B cell (primary cell): ENCODE measurements around the gene NECTIN1. TPM values are rescaled to one million over a fixed set of nuclear protein-coding genes. Genes with fewer than 3 reads are reported as not detected.

Experiments
- ATAC-seq: fragments of 200-7000 bp; cut with Tn5 transposase; one replicate; pipeline ENCODE4 v1.10.0; 2021; ENCODE audit warnings: low read depth, mild to moderate bottlenecking, moderate number of reproducible peaks, moderate library complexity
- CTCF ChIA-PET: fragments of 350-600 bp; sonication (Branson Sonifier 250); formaldehyde crosslinking; loops from one replicate; lab custom pipeline; 2021; ENCODE audit warnings: antibody characterized with exemption, inconsistent platforms; lab: Charles Lee
- POLR2A ChIA-PET: fragments of 350-600 bp; sonication (Branson Sonifier 250); formaldehyde crosslinking; loops from one replicate; lab custom pipeline; 2021; ENCODE audit warnings: antibody characterized with exemption; lab: Charles Lee
- DNase-seq: peaks from one replicate; pipeline ENCODE4 v3.0.0; 2013
- H2AFZ ChIP-seq: 2 replicates; pipeline ENCODE4 v1.6.1; 2012; ENCODE audit warnings: mild to moderate bottlenecking, low read depth, low read length; ENCODE audit not compliant: insufficient read depth, poor library complexity, severe bottlenecking
- H3K27ac ChIP-seq, 2 donors: 1 replicate in 1 of 2; 2 replicates in 1 of 2; pipeline ENCODE4 v1.5.1; 2012 to 2013; ENCODE audit warnings: low read length in 2 of 2, mild to moderate bottlenecking in 2 of 2, moderate library complexity in 1 of 2
- H3K27me3 ChIP-seq, 4 experiments: fragments of 200-600 bp in 1 of 4; sonication (generic) in 1 of 4; replicated peaks in 1 of 4; 1 replicate in 2 of 4; 2 replicates in 2 of 4; pipeline versions ENCODE4 v1.6.1 to v1.7.0; 2013 to 2016; ENCODE audit warnings: low read length in 3 of 4, mild to moderate bottlenecking in 2 of 4, mixed read lengths in 1 of 4, moderate library complexity in 1 of 4; ENCODE audit not compliant: insufficient read depth in 4 of 4, control insufficient read depth in 3 of 4; ENCODE audit errors: control extremely low read depth in 1 of 4
- H3K36me3 ChIP-seq, 2 experiments: replicated peaks in 1 of 2; 1 replicate in 1 of 2; 2 replicates in 1 of 2; pipeline versions ENCODE4 v1.6.1 to v1.7.1; 2013; ENCODE audit warnings: low read length in 1 of 2; ENCODE audit not compliant: insufficient read depth in 2 of 2, control insufficient read depth in 1 of 2; ENCODE audit errors: control extremely low read depth in 1 of 2, extremely low read depth in 1 of 2
- H3K4me1 ChIP-seq, 2 donors: fragments of 200-600 bp in 1 of 2; sonication (generic) in 1 of 2; 1 replicate in 1 of 2; 2 replicates in 1 of 2; pipeline versions ENCODE4 v1.5.1 to v1.6.1; 2013 to 2017; ENCODE audit warnings: low read length in 2 of 2; ENCODE audit not compliant: control insufficient read depth in 2 of 2, insufficient read depth in 2 of 2
- H3K4me2 ChIP-seq: replicated peaks from 2 replicates; pipeline ENCODE3; 2012; ENCODE audit warnings: mild to moderate bottlenecking, low read depth, low read length; ENCODE audit not compliant: poor library complexity, severe bottlenecking
- H3K4me3 ChIP-seq, 5 experiments: fragments of 200-600 bp in 1 of 5; sonication (generic) in 1 of 5; 1 replicate in 3 of 5; 2 replicates in 2 of 5; pipeline versions ENCODE4 v1.5.1 to v1.7.0; 2011 to 2016; ENCODE audit warnings: low read length in 4 of 5, mild to moderate bottlenecking in 4 of 5, low read depth in 2 of 5, control low read depth in 1 of 5, moderate library complexity in 1 of 5; ENCODE audit not compliant: insufficient read depth in 1 of 5; ENCODE audit errors: control extremely low read depth in 1 of 5, extremely low read depth in 1 of 5
- H3K79me2 ChIP-seq: fragments of 200-600 bp; sonication (generic); one replicate; pipeline ENCODE4 v1.6.0; 2016; ENCODE audit warnings: low read length; ENCODE audit not compliant: control insufficient read depth, insufficient read depth
- H3K9ac ChIP-seq: fragments of 200-600 bp; sonication (generic); 2 replicates; pipeline ENCODE4 v1.6.1; 2017; ENCODE audit warnings: mild to moderate bottlenecking, low read length, moderate library complexity
- H3K9me3 ChIP-seq, 3 donors: one replicate each; pipeline versions ENCODE4 v1.6.1 to v1.7.1; 2013; ENCODE audit warnings: low read length in 2 of 3; ENCODE audit not compliant: control insufficient read depth in 2 of 3, insufficient read depth in 1 of 3; ENCODE audit errors: control extremely low read depth in 1 of 3
- H4K20me1 ChIP-seq: 2 replicates; pipeline ENCODE4 v1.6.0; 2012; ENCODE audit warnings: mild to moderate bottlenecking, low read length; ENCODE audit not compliant: insufficient read depth, control insufficient read depth, poor library complexity, severe bottlenecking
- H3K27ac Mint-ChIP-seq: one replicate; pipeline ENCODE4 v1.8.0; 2021; ENCODE audit warnings: mixed read lengths
- H3K27me3 Mint-ChIP-seq: one replicate; pipeline ENCODE4 v1.8.0; 2021; ENCODE audit warnings: mixed read lengths
- H3K4me1 Mint-ChIP-seq: one replicate; pipeline ENCODE4 v1.8.0; 2021; ENCODE audit warnings: mixed read lengths
- H3K4me3 Mint-ChIP-seq: one replicate; pipeline ENCODE4 v1.8.0; 2021; ENCODE audit warnings: mixed read lengths
- H3K9me3 Mint-ChIP-seq: one replicate; pipeline ENCODE4 v1.8.0; 2022; ENCODE audit warnings: mixed read lengths; ENCODE audit not compliant: insufficient read depth
- EZH2 ChIP-seq: IDR thresholded peaks from 2 replicates; pipeline ENCODE4 v1.6.1; 2012; ENCODE audit warnings: borderline replicate concordance, low read depth, mild to moderate bottlenecking, moderate library complexity, low read length; ENCODE audit not compliant: insufficient read depth, poor library complexity, severe bottlenecking
- WGBS: methylation state at CpG from one replicate; pipeline ENCODE4 v1.1.5; 2013; ENCODE audit warnings: missing lambda C conversion rate; ENCODE audit not compliant: insufficient coverage; 5-methylcytosine and 5-hydroxymethylcytosine counted together
- intact Hi-C: fragments of 100-400 bp; cut with micrococcal nuclease; formaldehyde crosslinking; loops from one replicate; pipeline ENCODE4 v1.10.0; 2022
- polyA plus RNA-seq: library from polyadenylated mRNA; depleted of rRNA; stranded (reverse); fragments of >200 nt; gene quantifications from 2 replicates; pipeline ENCODE4 v1.2.3, GENCODE V29; 2012
- total RNA-seq, 2 donors: library from RNA; stranded (reverse); fragments of 120-200 nt in 1 of 2; gene quantifications; 1 replicate in 1 of 2; 2 replicates in 1 of 2; pipeline versions ENCODE4 v1.2.3 to v1.2.4, GENCODE V29; 2013 to 2022
- TF ChIP-seq, protein P1 (sequence below): fragments of 200-600 bp; IDR thresholded peaks from one replicate; pipeline ENCODE4 v1.8.0; 2022; ENCODE audit warnings: antibody characterized with exemption, mild to moderate bottlenecking

The NECTIN1 gene
- total and polyA plus RNA-seq, 2 donors (not counting 1 experiment from before 2014, with no cell fraction given), result 2.1 to 3.9 TPM

- peaks cover 34 to 39% of the 10 kb centered on the region in 2 donors for H3K4me1 ChIP-seq
- peaks cover 0 to 44% (median 15%) of the 10 kb centered on the region in 4 experiments for H3K27me3 ChIP-seq
- intact Hi-C loops, result loop anchor here (2.0 to 5.0 kb wide), 3 partner anchors 15 to 610 kb away; partner anchors contain the start of genes ARHGEF12 and OAF
- CTCF ChIA-PET, result interaction anchor here (0.9 to 1.8 kb wide), 2 partner anchors 60 to 576 kb away, joined by 3 to 7 read pairs; no protein-coding TSS in a partner anchor
- H3K4me2 ChIP-seq, result peak overlapping the region; percentile 100
- H2AFZ ChIP-seq, result peak overlapping the region; percentile 95
- TF ChIP-seq, protein P1, sequence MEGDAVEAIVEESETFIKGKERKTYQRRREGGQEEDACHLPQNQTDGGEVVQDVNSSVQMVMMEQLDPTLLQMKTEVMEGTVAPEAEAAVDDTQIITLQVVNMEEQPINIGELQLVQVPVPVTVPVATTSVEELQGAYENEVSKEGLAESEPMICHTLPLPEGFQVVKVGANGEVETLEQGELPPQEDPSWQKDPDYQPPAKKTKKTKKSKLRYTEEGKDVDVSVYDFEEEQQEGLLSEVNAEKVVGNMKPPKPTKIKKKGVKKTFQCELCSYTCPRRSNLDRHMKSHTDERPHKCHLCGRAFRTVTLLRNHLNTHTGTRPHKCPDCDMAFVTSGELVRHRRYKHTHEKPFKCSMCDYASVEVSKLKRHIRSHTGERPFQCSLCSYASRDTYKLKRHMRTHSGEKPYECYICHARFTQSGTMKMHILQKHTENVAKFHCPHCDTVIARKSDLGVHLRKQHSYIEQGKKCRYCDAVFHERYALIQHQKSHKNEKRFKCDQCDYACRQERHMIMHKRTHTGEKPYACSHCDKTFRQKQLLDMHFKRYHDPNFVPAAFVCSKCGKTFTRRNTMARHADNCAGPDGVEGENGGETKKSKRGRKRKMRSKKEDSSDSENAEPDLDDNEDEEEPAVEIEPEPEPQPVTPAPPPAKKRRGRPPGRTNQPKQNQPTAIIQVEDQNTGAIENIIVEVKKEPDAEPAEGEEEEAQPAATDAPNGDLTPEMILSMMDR, result peak; percentile 28
- TF ChIP-seq EZH2, result no peak
- DNase-seq, result peak; percentile 58
- H4K20me1 ChIP-seq, result peaks cover 16% of the 10 kb centered on the region
- Mint-ChIP-seq H3K4me3 (peak overlapping the region; percentile 96), H3K27me3 (peaks cover 17% of the 10 kb centered on the region), H3K4me1 (peaks cover 32% of the 10 kb centered on the region), H3K27ac (no peak overlapping the region), H3K9me3 (no peaks in the 10 kb centered on the region)
- WGBS, result under 1% methylated on average over 32 of the region's 48 CpGs
- no peak overlapping the region for H3K27ac ChIP-seq
- H3K9me3 ChIP-seq, result peaks cover 0 to 5% (median 0%) of the 10 kb centered on the region in 3 donors
- H3K4me3 ChIP-seq, result peak overlapping the region; percentile 44 to 72 (median 63)
- H3K79me2 ChIP-seq, result no peaks in the 10 kb centered on the region
- ATAC-seq, result no peak
- POLR2A ChIA-PET, result no interaction called here
- H3K36me3 ChIP-seq, result no peaks in the 10 kb centered on the region
- peak overlapping the region; percentile 76 for H3K9ac ChIP-seq
Measured at GRCh38 chr11:119727523-119728151, 1.4 kb downstream of the NECTIN1 start.
